Lower lobe of right lung (tissue), 2 donors: ENCODE measurements around the gene SMIM24. TPM values are rescaled to one million over a fixed set of nuclear protein-coding genes. Genes with fewer than 3 reads are reported as not detected.

Source experiments
- ATAC-seq, 2 donors: fragments of 200-7000 bp; cut with Tn5 transposase; one replicate each; pipeline ENCODE4 v1.9.1; 2020 to 2022; ENCODE audit warnings: mild to moderate bottlenecking in 2 of 2, moderate library complexity in 2 of 2
- DNase-seq: peaks from one replicate; pipeline ENCODE4 v3.0.0-alpha.2; 2020
- H3K27ac ChIP-seq: fragments of 200-600 bp; one replicate; pipeline ENCODE4 v1.8.0; 2022
- H3K27me3 ChIP-seq: fragments of 200-600 bp; one replicate; pipeline ENCODE4 v1.8.0; 2022; ENCODE audit warnings: low read depth
- H3K36me3 ChIP-seq: fragments of 200-600 bp; one replicate; pipeline ENCODE4 v1.8.0; 2022; ENCODE audit warnings: mild to moderate bottlenecking
- H3K4me1 ChIP-seq: fragments of 200-600 bp; one replicate; pipeline ENCODE4 v1.8.0; 2022
- H3K4me3 ChIP-seq: fragments of 200-600 bp; one replicate; pipeline ENCODE4 v1.8.0; 2022; ENCODE audit warnings: mild to moderate bottlenecking
- H3K9me3 ChIP-seq: fragments of 200-600 bp; one replicate; pipeline ENCODE4 v1.8.0; 2022
- CTCF ChIP-seq: fragments of 200-600 bp; IDR thresholded peaks from one replicate; pipeline ENCODE4 v1.8.0; 2022; ENCODE audit warnings: antibody characterized with exemption, mild to moderate bottlenecking
- intact Hi-C: fragments of 100-400 bp; cut with DNase I; formaldehyde crosslinking; loops from one replicate; pipeline ENCODE4 v1.11.0; 2022
- total RNA-seq: library from RNA; stranded (reverse); fragmentation: NEBNext Ultra II Directional; extraction: Animal tissue kit (Norgen Biotek cat#: 25700); gene quantifications from one replicate; pipeline ENCODE4 v1.2.1, GENCODE V29; 2021
- donor health status: DM: no; HTN: yes; CAD: no; lungs with severe emphysema.

Gene SMIM24
- total RNA-seq, 1 donor from 2014 or later: not detected

- intact Hi-C loops: no loop called here
- no peak overlapping the region for H3K27ac ChIP-seq
- ATAC-seq: no peak
These were observed 13.7 kb downstream of the SMIM24 start for GRCh38 chr19:3466635-3467034.

GRCh38 chr19:3465552-3465951 is 14.8 kb downstream of the SMIM24 start:
- DNase-seq: no peak
- ATAC-seq: no peak
- no peak overlapping the region for H3K4me3 ChIP-seq
- intact Hi-C loops: no loop called here
- no peak overlapping the region for H3K27ac ChIP-seq
- no peaks in the 10 kb centered on the region for H3K27me3 ChIP-seq
- H3K9me3 ChIP-seq: no peaks in the 10 kb centered on the region
- H3K36me3 ChIP-seq: peaks cover 27% of the 10 kb centered on the region
- no peak for TF ChIP-seq CTCF
- peaks cover 6% of the 10 kb centered on the region for H3K4me1 ChIP-seq

More at GRCh38 chr19:3466635-3467034, 13.7 kb downstream of the SMIM24 start:
- DNase-seq: no peak
- Histone ChIP-seq H3K4me3 (no peak overlapping the region), H3K27me3 (no peaks in the 10 kb centered on the region), H3K9me3 (no peaks in the 10 kb centered on the region), H3K36me3 (peaks cover 20% of the 10 kb centered on the region), H3K4me1 (peaks cover 6% of the 10 kb centered on the region)
- no peak for TF ChIP-seq CTCF

- ATAC-seq: no peak
- Histone ChIP-seq H3K4me1 (peaks cover 13% of the 10 kb centered on the region), H3K27me3 (no peaks in the 10 kb centered on the region), H3K4me3 (no peak overlapping the region), H3K27ac (no peak overlapping the region), H3K9me3 (no peaks in the 10 kb centered on the region), H3K36me3 (peaks cover 27% of the 10 kb centered on the region)
- no peak for DNase-seq
- intact Hi-C loops: no loop called here
- no peak for TF ChIP-seq CTCF
These were observed 15.6 kb downstream of the SMIM24 start for GRCh38 chr19:3464587-3465235.

- H3K9me3 ChIP-seq: no peaks in the 10 kb centered on the region
- DNase-seq (no peak), ATAC-seq (no peak)
- no peak overlapping the region for H3K27ac ChIP-seq
- H3K36me3 ChIP-seq: peaks cover 27% of the 10 kb centered on the region
- intact Hi-C loops: no loop called here
- H3K4me3 ChIP-seq: no peak overlapping the region
- no peak for TF ChIP-seq CTCF
- no peaks in the 10 kb centered on the region for H3K27me3 ChIP-seq
- peaks cover 14% of the 10 kb centered on the region for H3K4me1 ChIP-seq
These were observed 16.4 kb downstream of the SMIM24 start for GRCh38 chr19:3463714-3464586.

GRCh38 chr19:3462991-3463713 is 17.2 kb downstream of the SMIM24 start:
- Histone ChIP-seq H3K4me1 (peaks cover 22% of the 10 kb centered on the region), H3K36me3 (peaks cover 27% of the 10 kb centered on the region), H3K27me3 (no peaks in the 10 kb centered on the region), H3K27ac (no peak overlapping the region), H3K9me3 (no peaks in the 10 kb centered on the region), H3K4me3 (no peak overlapping the region)
- intact Hi-C loops: no loop called here
- TF ChIP-seq CTCF: no peak
- no peak for DNase-seq
- ATAC-seq: no peak
